ENCODE measurements around the gene SLC22A7. TPM values are rescaled to one million over a fixed set of nuclear protein-coding genes. Genes with fewer than 3 reads are reported as not detected.

The SLC22A7 gene
- total RNA-seq, 3 donors from 2014 or later (not counting 1 experiment from before 2014, with no cell fraction given): not detected

GRCh38 chr6:43269273-43270007, 28.6 kb upstream of the SLC22A7 start:
- TF ChIP-seq CTCF (IDR thresholded peaks at IDR 0.05): no peak
- Mint-ChIP-seq H3K27me3 (ENCODE audit: low read depth in 2 of 2) (peaks cover 12 to 21% of the 10 kb centered on the region in 2 donors), H3K36me3 (no peaks in the 10 kb centered on the region), H3K4me1 (peaks cover 6 to 19% of the 10 kb centered on the region in 2 donors), H3K4me3 (peak overlapping the region; percentile 78), H3K9me3 (no peaks in the 10 kb centered on the region), H3K27ac (peak overlapping the region in 1 of 2 donors; percentile 31)
- no peak overlapping the region for H3K27ac ChIP-seq (ENCODE audit: low read length)
- H3K9me3 ChIP-seq (ENCODE audit: control insufficient read depth, insufficient read depth, low read length): no peaks in the 10 kb centered on the region
- H3K4me3 ChIP-seq (ENCODE audit: low read length): peak overlapping the region; percentile 20
- no peaks in the 10 kb centered on the region for H3K36me3 ChIP-seq (ENCODE audit: control insufficient read depth, insufficient read depth, low read length)
- H3K27me3 ChIP-seq (ENCODE audit: control insufficient read depth, insufficient read depth, low read length): peaks cover 10% of the 10 kb centered on the region
- ATAC-seq: peak; percentile 55 to 75 (median 74)
- intact Hi-C loops (cut with micrococcal nuclease): no loop called here
- peak; percentile 31 to 58 for DNase-seq
- H3K4me1 ChIP-seq (ENCODE audit: control insufficient read depth, insufficient read depth, low read length): peaks cover 14% of the 10 kb centered on the region
- 3% methylated on average over 44 of the region's 44 CpGs for WGBS (ENCODE audit: insufficient coverage)

- peaks cover 11 to 31% of the 10 kb centered on the region in 2 donors for H3K4me1 Mint-ChIP-seq
- DNase-seq (no peak), ATAC-seq (no peak)
- peaks cover 18 to 29% of the 10 kb centered on the region in 2 donors for H3K27me3 Mint-ChIP-seq (ENCODE audit: low read depth in 2 of 2)
- intact Hi-C loops (cut with micrococcal nuclease): no loop called here
- no peak overlapping the region for H3K27ac ChIP-seq (ENCODE audit: low read length)
- H3K36me3 ChIP-seq (ENCODE audit: control insufficient read depth, insufficient read depth, low read length): no peaks in the 10 kb centered on the region
- peaks cover 22% of the 10 kb centered on the region for H3K27me3 ChIP-seq (ENCODE audit: control insufficient read depth, insufficient read depth, low read length)
- TF ChIP-seq CTCF (IDR thresholded peaks at IDR 0.05): no peak
- H3K9me3 Mint-ChIP-seq: no peaks in the 10 kb centered on the region
- H3K9me3 ChIP-seq (ENCODE audit: control insufficient read depth, insufficient read depth, low read length): no peaks in the 10 kb centered on the region
- peaks cover 30% of the 10 kb centered on the region for H3K4me1 ChIP-seq (ENCODE audit: control insufficient read depth, insufficient read depth, low read length)
- no peak overlapping the region for H3K27ac Mint-ChIP-seq
- H3K36me3 Mint-ChIP-seq: no peaks in the 10 kb centered on the region
- WGBS (ENCODE audit: insufficient coverage): 80% methylated on average over 8 of the region's 8 CpGs
- H3K4me3 Mint-ChIP-seq: no peak overlapping the region
- H3K4me3 ChIP-seq (ENCODE audit: low read length): no peak overlapping the region
These were observed 26.8 kb upstream of the SLC22A7 start for GRCh38 chr6:43271103-43271815.

GRCh38 chr6:43271944-43272343, 26.1 kb upstream of the SLC22A7 start:
- H3K4me3 Mint-ChIP-seq: no peak overlapping the region
- intact Hi-C loops (cut with micrococcal nuclease): no loop called here

More at GRCh38 chr6:43271944-43272343, 26.1 kb upstream of the SLC22A7 start:
- peaks cover 22 to 35% of the 10 kb centered on the region in 2 donors for H3K27me3 Mint-ChIP-seq (ENCODE audit: low read depth in 2 of 2)
- no peaks in the 10 kb centered on the region for H3K9me3 Mint-ChIP-seq
- no peaks in the 10 kb centered on the region for H3K36me3 Mint-ChIP-seq
- peaks cover 28% of the 10 kb centered on the region for H3K27me3 ChIP-seq (ENCODE audit: control insufficient read depth, insufficient read depth, low read length)
- ATAC-seq: no peak
- no peak overlapping the region for H3K4me3 ChIP-seq (ENCODE audit: low read length)
- DNase-seq: no peak
- H3K4me1 ChIP-seq (ENCODE audit: control insufficient read depth, insufficient read depth, low read length): peaks cover 37% of the 10 kb centered on the region
- H3K9me3 ChIP-seq (ENCODE audit: control insufficient read depth, insufficient read depth, low read length): no peaks in the 10 kb centered on the region
- no peak overlapping the region for H3K27ac Mint-ChIP-seq
- no peak for TF ChIP-seq CTCF (IDR thresholded peaks at IDR 0.05)
- H3K36me3 ChIP-seq (ENCODE audit: control insufficient read depth, insufficient read depth, low read length): no peaks in the 10 kb centered on the region
- H3K27ac ChIP-seq (ENCODE audit: low read length): no peak overlapping the region
- peaks cover 13 to 34% of the 10 kb centered on the region in 2 donors for H3K4me1 Mint-ChIP-seq

Data from natural killer cell (primary cell).